NK-92 (cell line): Measurements from ENCODE around the gene AKT1.

Experiments
- DNase-seq: peaks from one replicate; lab custom pipeline; 2025; ENCODE audit not compliant: unreplicated experiment; lab: John Stamatoyannopoulos, UW

The AKT1 gene

GRCh38 chr14:104725772-104726548 is 69.6 kb downstream of the AKT1 start:
- DNase-seq = no peak

GRCh38 chr14:104724981-104725771 is 70.4 kb downstream of the AKT1 start:
- no peak for DNase-seq

- no peak for DNase-seq
Observed at GRCh38 chr14:104724407-104724980, 71.1 kb downstream of the AKT1 start.

GRCh38 chr14:104723651-104724406 is 71.7 kb downstream of the AKT1 start, which contains the start of gene ADSS1:
TSS of gene ADSS1 (plus strand) at chr14:104724229. CDS start at chr14:104724271, 42 bp downstream.
- DNase-seq = no peak

DNA sequence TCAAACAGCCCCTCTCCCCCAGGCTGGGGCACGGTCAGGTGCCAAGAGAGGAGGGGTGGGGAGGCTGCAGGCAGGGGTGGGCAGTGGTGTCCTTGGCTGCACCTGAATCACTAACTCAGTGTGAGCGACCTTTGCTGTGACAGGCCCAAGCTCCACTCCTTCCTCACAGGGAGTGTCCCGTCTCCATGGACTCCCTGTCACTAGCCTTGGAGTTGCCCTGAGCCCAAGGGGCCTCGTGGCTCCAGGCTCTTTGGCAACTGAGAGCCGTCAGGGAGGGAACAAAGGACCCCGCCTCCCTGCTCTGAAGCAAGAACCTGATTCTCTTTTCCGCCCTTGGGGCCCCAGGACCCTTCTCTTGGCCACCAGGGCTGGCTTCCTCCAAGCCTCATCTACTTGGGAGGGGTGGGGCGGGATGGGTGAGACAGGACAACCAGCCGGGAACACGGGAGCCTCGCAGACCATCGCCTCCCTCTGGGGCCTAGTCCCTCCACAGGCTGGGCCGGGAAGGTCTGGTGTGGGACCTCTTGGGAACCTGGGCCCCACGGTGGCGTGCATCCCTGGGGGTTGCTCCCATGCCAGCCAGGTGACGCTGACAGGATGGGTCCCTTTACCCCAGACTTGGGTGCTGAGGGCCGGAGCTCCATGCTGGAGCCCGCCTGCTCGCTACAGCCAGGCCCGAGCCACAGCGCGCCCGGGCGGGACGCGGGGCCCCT is 72.5 kb downstream of the AKT1 start:
- DNase-seq = no peak

- no peak for DNase-seq
Observed at GRCh38 chr14:104721505-104722431, 73.8 kb downstream of the AKT1 start.
